Naive B cell (primary cell): ENCODE data around the gene UNC5C. TPM values are rescaled to one million over a fixed set of nuclear protein-coding genes. Genes with fewer than 3 reads are reported as not detected.

Experiments
- ATAC-seq, 2 donors: fragments of 150-1000 bp; cut with Tn5 transposase; 2 replicates each; pipeline ENCODE4 v1.10.0; 2021; ENCODE audit warnings: low read depth in 2 of 2, mild to moderate bottlenecking in 2 of 2, moderate library complexity in 2 of 2
- DNase-seq: peaks from one replicate; pipeline ENCODE4 v3.0.0; 2022
- H3K27ac Mint-ChIP-seq, 6 donors: one replicate each; pipeline ENCODE4 v1.8.0; 2020 to 2022; ENCODE audit warnings: mild to moderate bottlenecking in 6 of 6, mixed read lengths in 6 of 6, moderate library complexity in 5 of 6, inconsistent platforms in 2 of 6
- H3K27me3 Mint-ChIP-seq, 3 donors: one replicate each; pipeline ENCODE4 v1.8.0; 2021 to 2022; ENCODE audit warnings: mixed read lengths in 3 of 3, mild to moderate bottlenecking in 1 of 3
- H3K36me3 Mint-ChIP-seq, 2 donors: one replicate each; pipeline ENCODE4 v1.8.0; 2020 to 2022; ENCODE audit warnings: mixed read lengths in 2 of 2, inconsistent platforms in 1 of 2, mild to moderate bottlenecking in 1 of 2
- H3K4me1 Mint-ChIP-seq, 3 donors: one replicate each; pipeline ENCODE4 v1.8.0; 2020 to 2022; ENCODE audit warnings: mixed read lengths in 3 of 3, inconsistent platforms in 1 of 3, mild to moderate bottlenecking in 1 of 3, moderate library complexity in 1 of 3
- H3K4me3 Mint-ChIP-seq, 8 donors: one replicate each; pipeline ENCODE4 v1.8.0; 2020 to 2022; ENCODE audit warnings: mild to moderate bottlenecking in 8 of 8, mixed read lengths in 8 of 8, moderate library complexity in 8 of 8, inconsistent platforms in 2 of 8
- H3K9me3 Mint-ChIP-seq, 7 donors: one replicate each; pipeline ENCODE4 v1.8.0; 2020 to 2022; ENCODE audit warnings: mixed read lengths in 7 of 7, mild to moderate bottlenecking in 5 of 7, inconsistent platforms in 2 of 7, moderate library complexity in 1 of 7
- polyA plus RNA-seq, 6 donors: library from polyadenylated mRNA; unstranded; fragments of 300-500 nt; fragmentation: Illumina TruSeq; gene quantifications; one replicate each; pipeline ENCODE4 v1.2.3, GENCODE V29; 2021; ENCODE audit warnings: low read depth in 6 of 6

The UNC5C gene
- polyA plus RNA-seq, 6 donors from 2014 or later: not detected

- DNase-seq (no peak), ATAC-seq (no peak)
- no peak overlapping the region for H3K4me3 Mint-ChIP-seq
- H3K4me1 Mint-ChIP-seq: peaks cover 0 to 15% (median 13%) of the 10 kb centered on the region in 3 donors
- no peaks in the 10 kb centered on the region for H3K9me3 Mint-ChIP-seq
- H3K27ac Mint-ChIP-seq: no peak overlapping the region
- H3K36me3 Mint-ChIP-seq: no peaks in the 10 kb centered on the region
- peaks cover 22 to 32% (median 23%) of the 10 kb centered on the region in 3 donors for H3K27me3 Mint-ChIP-seq
These were observed 4.3 kb upstream of the UNC5C start for GRCh38 chr4:95552942-95553550.

DNA sequence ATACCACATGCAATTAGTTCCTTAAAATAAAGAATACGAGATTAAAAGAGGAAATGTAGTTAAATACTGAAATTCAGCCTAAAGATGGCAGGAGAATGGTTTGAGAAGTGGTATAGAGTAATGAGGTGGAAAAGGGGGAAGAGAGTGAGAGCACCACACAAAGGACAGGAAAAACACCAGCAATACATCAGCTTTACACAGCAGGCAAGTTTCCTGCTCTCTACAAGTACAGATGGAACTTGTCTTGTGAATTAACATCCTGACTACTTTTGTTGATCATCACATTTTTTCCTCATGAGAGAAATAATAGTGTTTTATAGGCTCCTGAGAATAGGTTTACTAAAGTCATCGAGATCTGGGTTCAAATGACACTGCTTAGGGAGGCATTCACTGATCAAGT is 2.9 kb upstream of the UNC5C start:
- Mint-ChIP-seq H3K9me3 (no peaks in the 10 kb centered on the region), H3K27ac (no peak overlapping the region), H3K4me1 (peaks cover 0 to 21% (median 13%) of the 10 kb centered on the region in 3 donors), H3K4me3 (no peak overlapping the region), H3K36me3 (no peaks in the 10 kb centered on the region), H3K27me3 (peaks cover 24 to 44% (median 30%) of the 10 kb centered on the region in 3 donors)
- no peak for DNase-seq
- ATAC-seq: no peak

- Mint-ChIP-seq H3K4me1 (peaks cover 0 to 21% (median 13%) of the 10 kb centered on the region in 3 donors), H3K36me3 (no peaks in the 10 kb centered on the region), H3K27me3 (peaks cover 34 to 54% (median 40%) of the 10 kb centered on the region in 3 donors), H3K4me3 (peak overlapping the region in 7 of 8 donors; percentile 8 to 69 (median 30)), H3K9me3 (no peaks in the 10 kb centered on the region), H3K27ac (no peak overlapping the region)
- ATAC-seq (no peak), DNase-seq (no peak)
These were observed 1.6 kb upstream of the UNC5C start for GRCh38 chr4:95550115-95550987.

DNA sequence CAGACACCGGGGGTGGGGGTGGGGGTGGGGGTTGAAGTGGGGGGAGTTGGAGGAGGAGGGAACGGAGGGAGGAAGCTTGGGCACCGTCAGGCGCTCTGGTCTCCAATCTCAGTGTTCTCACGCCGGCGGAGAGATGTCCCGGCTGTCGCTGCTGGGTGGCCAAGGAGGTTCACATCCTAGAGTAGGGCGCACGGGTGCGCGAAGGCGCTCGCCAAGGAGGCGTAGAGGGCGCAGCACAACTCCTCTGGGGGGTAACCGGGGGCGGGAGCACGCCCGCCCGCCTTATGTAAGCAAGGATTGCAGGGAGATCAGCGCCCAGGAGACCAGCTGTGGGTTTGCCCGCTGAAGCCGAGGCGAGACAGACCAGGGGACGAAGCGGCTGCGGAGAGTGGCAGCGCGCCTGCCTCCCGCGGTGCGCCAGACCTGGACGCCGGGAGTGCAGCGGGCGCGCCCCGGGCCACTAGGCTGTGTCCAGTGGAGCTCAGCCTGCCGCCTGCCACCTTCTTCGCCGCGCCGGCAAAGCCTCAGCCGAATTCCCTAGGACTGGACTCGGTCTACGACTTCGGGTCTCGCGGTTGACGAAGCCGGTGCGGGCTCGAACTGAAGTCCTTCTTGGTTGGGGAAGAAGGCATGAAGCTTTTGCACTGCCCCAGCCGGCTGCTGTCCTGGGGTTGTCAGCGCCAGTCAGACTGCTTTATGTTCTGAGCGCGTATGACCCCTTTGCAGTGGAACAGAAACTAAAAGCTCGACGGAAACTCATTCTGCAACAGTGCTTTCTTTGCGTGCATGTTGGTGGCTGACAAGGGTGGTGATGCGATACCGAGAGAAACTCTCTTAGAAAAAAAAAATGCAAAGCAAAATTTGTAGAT is 707 bp upstream of the UNC5C start:
- Mint-ChIP-seq H3K27me3 (peaks cover 34 to 58% (median 40%) of the 10 kb centered on the region in 3 donors), H3K9me3 (no peaks in the 10 kb centered on the region), H3K4me1 (peaks cover 0 to 21% (median 13%) of the 10 kb centered on the region in 3 donors), H3K4me3 (peak overlapping the region; percentile 2 to 81 (median 51)), H3K27ac (no peak overlapping the region), H3K36me3 (no peaks in the 10 kb centered on the region)
- ATAC-seq (no peak), DNase-seq (no peak)

DNA sequence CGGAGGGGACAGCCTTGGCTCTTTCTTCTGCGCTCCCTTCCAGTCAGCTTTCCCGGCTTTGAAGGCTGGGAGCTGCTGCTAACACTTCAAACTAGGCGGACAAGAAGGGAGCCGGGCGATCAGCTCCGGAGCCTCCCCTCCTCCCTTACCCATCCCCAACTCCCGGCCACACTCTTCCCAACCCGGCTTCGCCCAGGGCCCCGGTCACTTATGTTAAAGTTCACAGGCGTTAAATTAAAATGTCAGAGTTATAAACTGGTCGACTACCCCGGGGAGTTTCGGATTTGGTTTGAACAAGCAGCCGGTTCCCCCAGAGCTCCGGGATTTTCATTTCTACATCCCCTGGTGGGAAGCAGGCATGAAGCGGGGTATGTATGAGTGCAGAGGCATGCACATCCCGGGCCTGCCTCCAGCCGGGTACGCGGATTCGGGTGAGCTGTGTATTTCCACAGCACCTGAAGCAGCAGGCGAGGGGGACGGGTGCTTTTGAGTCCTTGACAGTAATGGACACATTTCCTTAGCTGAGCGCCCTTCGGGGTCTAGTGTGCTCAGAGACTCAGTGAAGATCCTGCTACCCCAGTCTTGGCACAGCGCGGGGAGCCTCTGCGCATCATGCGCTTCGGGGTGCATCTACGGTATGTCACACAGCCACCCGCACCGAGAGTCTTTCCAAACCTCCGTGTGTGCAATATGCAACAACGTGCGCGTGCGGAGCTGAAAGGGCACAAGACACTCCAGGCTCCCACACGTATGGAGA is 880 bp downstream of the UNC5C start:
- ATAC-seq: no peak
- Mint-ChIP-seq H3K36me3 (no peaks in the 10 kb centered on the region), H3K9me3 (peaks cover 0 to 1% (median 0%) of the 10 kb centered on the region in 7 donors), H3K27ac (no peak overlapping the region), H3K4me3 (peak overlapping the region in 6 of 8 donors; percentile 11 to 74 (median 30)), H3K27me3 (peaks cover 34 to 56% (median 45%) of the 10 kb centered on the region in 3 donors), H3K4me1 (peaks cover 0 to 21% (median 13%) of the 10 kb centered on the region in 3 donors)
- no peak for DNase-seq

GRCh38 chr4:95546866-95547714 is 1.7 kb downstream of the UNC5C start:
- H3K4me1 Mint-ChIP-seq: peaks cover 0 to 21% (median 13%) of the 10 kb centered on the region in 3 donors
- H3K27ac Mint-ChIP-seq: peak overlapping the region in 1 of 6 donors; percentile 24
- H3K27me3 Mint-ChIP-seq: peaks cover 34 to 56% (median 48%) of the 10 kb centered on the region in 3 donors
- no peaks in the 10 kb centered on the region for H3K36me3 Mint-ChIP-seq
- H3K4me3 Mint-ChIP-seq: peak overlapping the region in 3 of 8 donors; percentile 11 to 74 (median 42)
- DNase-seq (no peak), ATAC-seq (no peak)
- H3K9me3 Mint-ChIP-seq: peaks cover 0 to 1% (median 0%) of the 10 kb centered on the region in 7 donors

- ATAC-seq: no peak
- H3K27ac Mint-ChIP-seq: no peak overlapping the region
- no peak overlapping the region for H3K4me3 Mint-ChIP-seq
- H3K36me3 Mint-ChIP-seq: no peaks in the 10 kb centered on the region
- peaks cover 0 to 21% (median 13%) of the 10 kb centered on the region in 3 donors for H3K4me1 Mint-ChIP-seq
- peaks cover 0 to 1% (median 0%) of the 10 kb centered on the region in 7 donors for H3K9me3 Mint-ChIP-seq
- peaks cover 34 to 56% (median 44%) of the 10 kb centered on the region in 3 donors for H3K27me3 Mint-ChIP-seq
- no peak for DNase-seq
These were observed 2.6 kb downstream of the UNC5C start for GRCh38 chr4:95546221-95546620.

- H3K27me3 Mint-ChIP-seq: peaks cover 31 to 53% (median 40%) of the 10 kb centered on the region in 3 donors
- DNase-seq (no peak), ATAC-seq (no peak)
- peaks cover 0 to 21% (median 13%) of the 10 kb centered on the region in 3 donors for H3K4me1 Mint-ChIP-seq
- H3K4me3 Mint-ChIP-seq: no peak overlapping the region
- H3K36me3 Mint-ChIP-seq: no peaks in the 10 kb centered on the region
- peaks cover 0 to 1% (median 0%) of the 10 kb centered on the region in 7 donors for H3K9me3 Mint-ChIP-seq
- H3K27ac Mint-ChIP-seq: no peak overlapping the region
These were observed 3.2 kb downstream of the UNC5C start for GRCh38 chr4:95545546-95545945.

DNA sequence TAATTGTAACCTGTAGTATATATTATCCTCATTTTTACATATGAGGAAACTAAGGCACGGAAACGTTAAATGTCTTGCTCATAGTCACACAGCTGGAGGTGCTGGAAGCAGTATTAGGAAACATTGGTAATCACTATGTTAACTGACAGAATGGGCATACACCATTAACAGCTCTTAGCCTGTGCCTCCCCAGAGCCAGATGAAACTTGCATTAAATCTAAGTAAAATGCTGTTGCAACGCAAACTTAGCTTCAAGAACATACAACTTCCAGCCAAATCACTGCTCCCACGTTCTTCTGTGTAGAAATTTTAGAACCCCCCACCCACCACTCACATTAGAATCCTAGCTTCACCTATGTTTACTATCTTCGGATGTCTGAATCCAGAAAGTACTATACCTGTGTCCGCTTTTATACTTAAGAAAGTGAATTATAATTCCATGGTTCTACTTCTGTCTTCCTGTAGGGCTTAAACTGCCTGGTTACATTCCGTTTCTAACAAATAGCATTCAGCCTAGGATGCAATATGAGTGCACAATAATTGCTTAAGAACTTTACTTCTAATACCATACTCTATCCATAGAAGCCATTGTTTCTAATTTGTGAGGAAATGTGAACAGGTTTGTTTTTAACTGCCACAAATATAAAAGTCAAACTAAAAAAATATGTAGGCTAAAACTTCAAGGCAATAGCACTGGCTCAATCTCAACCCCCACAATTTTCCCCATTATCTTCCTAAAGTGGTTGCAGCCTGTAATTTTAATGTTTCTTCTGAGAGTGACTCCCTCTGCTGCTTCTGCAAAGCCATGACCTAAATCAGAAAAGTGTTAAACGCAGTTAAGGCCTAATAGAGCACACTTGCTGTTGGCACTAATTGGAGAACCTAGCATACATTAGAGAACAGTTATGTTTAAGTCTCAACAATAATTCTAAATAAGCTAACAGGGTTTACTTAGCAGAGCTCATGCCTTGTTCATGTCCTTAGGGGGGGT is 4.4 kb downstream of the UNC5C start:
- Mint-ChIP-seq H3K36me3 (no peaks in the 10 kb centered on the region), H3K9me3 (peaks cover 0 to 1% (median 0%) of the 10 kb centered on the region in 7 donors), H3K27me3 (peaks cover 20 to 42% (median 31%) of the 10 kb centered on the region in 3 donors), H3K27ac (no peak overlapping the region), H3K4me1 (peaks cover 0 to 15% (median 4%) of the 10 kb centered on the region in 3 donors), H3K4me3 (no peak overlapping the region)
- no peak for ATAC-seq
- no peak for DNase-seq

DNA sequence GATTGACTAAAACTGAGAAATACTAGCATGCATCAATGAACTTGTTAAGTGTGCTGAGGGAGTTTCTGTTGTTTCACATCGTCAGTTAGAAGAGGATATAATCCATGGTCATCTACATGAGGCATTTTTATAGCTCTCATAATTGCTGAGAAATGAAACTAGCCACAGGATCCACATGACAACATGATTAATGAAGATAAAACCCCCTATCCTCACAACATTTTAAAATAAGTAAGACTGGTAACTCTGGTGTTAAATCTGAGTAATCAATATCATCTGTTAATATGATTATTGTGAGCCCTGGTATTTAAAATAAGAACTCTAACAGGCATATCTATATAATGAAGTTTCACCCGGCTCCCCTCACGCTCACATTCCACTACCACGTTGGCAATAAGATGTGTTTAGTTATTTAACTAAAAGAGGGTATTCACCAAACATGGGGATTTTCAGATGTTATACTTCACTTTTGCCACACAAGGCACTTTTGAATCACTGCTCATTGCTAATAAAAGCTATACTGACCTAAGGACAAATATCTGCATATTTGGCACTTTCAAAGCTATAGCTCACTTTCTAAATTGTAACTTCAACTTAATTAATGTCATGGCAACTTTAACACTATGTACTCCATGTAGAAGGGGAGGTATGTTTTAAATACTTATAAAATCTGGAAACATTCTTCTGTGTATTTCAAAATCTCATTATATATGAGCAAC is 6.7 kb downstream of the UNC5C start:
- Mint-ChIP-seq H3K27me3 (peaks cover 11 to 22% (median 20%) of the 10 kb centered on the region in 3 donors), H3K4me1 (no peaks in the 10 kb centered on the region), H3K4me3 (no peak overlapping the region), H3K27ac (no peak overlapping the region), H3K36me3 (no peaks in the 10 kb centered on the region), H3K9me3 (peaks cover 0 to 1% (median 0%) of the 10 kb centered on the region in 7 donors)
- DNase-seq (no peak), ATAC-seq (no peak)
